HG03064 (cell line): ENCODE data around the gene HBM.
"Not testable (repeated sequence)": the region's sequence is repeated elsewhere in the genome, so short reads cannot be mapped to it uniquely, and the experiment has no call there.

Experiments
- ATAC-seq: cut with Tn5 transposase; IDR thresholded peaks from one replicate; pipeline ENCODE4 v1.9.1; 2021; ENCODE audit warnings: low read depth; ENCODE audit not compliant: unreplicated experiment

The HBM gene

DNA sequence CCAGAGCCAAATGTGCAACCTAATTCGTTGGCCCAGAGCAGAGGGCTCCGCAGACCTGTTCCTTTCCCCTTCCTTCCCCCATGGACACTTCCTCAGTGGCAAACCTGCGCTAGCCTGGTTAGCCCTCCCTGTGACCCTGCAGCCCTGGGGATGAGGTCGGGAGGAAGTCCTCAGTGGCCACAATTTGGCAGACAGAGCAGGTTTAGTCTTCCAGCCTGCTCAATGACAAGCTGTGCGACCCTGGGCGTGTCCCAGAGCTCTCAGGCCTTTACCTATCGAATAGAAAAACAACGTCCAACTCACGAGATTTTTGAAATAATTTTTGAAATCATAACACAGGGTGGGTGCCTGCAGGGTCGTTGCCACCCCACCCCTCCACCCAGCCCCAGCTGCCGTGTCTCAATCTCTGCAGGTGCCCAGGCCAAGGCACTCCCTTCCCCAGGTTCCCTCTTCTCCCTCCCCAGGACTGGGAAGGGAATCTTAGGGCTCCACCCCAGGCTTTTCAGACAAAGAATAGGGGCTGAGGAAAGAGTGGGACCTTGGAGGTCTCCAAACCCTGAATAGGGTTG, 1.4 kb downstream of the HBM start:
- no peak for ATAC-seq

- no peak for ATAC-seq
Observed at GRCh38 chr16:168424-168823, 2.6 kb downstream of the HBM start.

GRCh38 chr16:169014-169413, 3.2 kb downstream of the HBM start:
- no peak for ATAC-seq

DNA sequence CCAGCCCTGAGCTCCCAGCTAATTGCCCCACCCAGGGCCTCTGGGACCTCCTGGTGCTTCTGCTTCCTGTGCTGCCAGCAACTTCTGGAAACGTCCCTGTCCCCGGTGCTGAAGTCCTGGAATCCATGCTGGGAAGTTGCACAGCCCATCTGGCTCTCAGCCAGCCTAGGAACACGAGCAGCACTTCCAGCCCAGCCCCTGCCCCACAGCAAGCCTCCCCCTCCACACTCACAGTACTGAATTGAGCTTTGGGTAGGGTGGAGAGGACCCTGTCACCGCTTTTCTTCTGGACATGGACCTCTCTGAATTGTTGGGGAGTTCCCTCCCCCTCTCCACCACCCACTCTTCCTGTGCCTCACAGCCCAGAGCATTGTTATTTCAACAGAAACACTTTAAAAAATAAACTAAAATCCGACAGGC, 4.3 kb downstream of the HBM start:
- not testable (repeated sequence) for ATAC-seq

- no peak for ATAC-seq
Observed at GRCh38 chr16:170788-171187, 5.0 kb downstream of the HBM start.

DNA sequence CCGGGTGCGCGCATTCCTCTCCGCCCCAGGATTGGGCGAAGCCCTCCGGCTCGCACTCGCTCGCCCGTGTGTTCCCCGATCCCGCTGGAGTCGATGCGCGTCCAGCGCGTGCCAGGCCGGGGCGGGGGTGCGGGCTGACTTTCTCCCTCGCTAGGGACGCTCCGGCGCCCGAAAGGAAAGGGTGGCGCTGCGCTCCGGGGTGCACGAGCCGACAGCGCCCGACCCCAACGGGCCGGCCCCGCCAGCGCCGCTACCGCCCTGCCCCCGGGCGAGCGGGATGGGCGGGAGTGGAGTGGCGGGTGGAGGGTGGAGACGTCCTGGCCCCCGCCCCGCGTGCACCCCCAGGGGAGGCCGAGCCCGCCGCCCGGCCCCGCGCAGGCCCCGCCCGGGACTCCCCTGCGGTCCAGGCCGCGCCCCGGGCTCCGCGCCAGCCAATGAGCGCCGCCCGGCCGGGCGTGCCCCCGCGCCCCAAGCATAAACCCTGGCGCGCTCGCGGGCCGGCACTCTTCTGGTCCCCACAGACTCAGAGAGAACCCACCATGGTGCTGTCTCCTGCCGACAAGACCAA, 6.7 kb downstream of the HBM start, which contains the start of gene HBA2:
TSS of gene HBA2 (plus strand) at position 503 of the 568 bp plus-strand sequence. CDS start at position 540, 37 bp downstream.
- not testable (repeated sequence) for ATAC-seq

GRCh38 chr16:173211-173854, 7.6 kb downstream of the HBM start:
- ATAC-seq, result not testable (repeated sequence)

GRCh38 chr16:173928-174769, 8.4 kb downstream of the HBM start:
- ATAC-seq, result not testable (repeated sequence)

- ATAC-seq, result no peak
Observed at GRCh38 chr16:175011-175949, 9.5 kb downstream of the HBM start.

DNA sequence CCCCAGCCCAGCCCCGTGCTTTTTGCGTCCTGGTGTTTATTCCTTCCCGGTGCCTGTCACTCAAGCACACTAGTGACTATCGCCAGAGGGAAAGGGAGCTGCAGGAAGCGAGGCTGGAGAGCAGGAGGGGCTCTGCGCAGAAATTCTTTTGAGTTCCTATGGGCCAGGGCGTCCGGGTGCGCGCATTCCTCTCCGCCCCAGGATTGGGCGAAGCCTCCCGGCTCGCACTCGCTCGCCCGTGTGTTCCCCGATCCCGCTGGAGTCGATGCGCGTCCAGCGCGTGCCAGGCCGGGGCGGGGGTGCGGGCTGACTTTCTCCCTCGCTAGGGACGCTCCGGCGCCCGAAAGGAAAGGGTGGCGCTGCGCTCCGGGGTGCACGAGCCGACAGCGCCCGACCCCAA, 10.2 kb downstream of the HBM start:
- not testable (repeated sequence) for ATAC-seq

- ATAC-seq, result not testable (repeated sequence)
Observed at GRCh38 chr16:176477-177382, 11.0 kb downstream of the HBM start, which contains the start of gene HBA1. TSS of gene HBA1 (plus strand) at chr16:176680. CDS start at chr16:176717, 37 bp downstream.

GRCh38 chr16:177394-177822, 11.6 kb downstream of the HBM start:
- ATAC-seq, result no peak

DNA sequence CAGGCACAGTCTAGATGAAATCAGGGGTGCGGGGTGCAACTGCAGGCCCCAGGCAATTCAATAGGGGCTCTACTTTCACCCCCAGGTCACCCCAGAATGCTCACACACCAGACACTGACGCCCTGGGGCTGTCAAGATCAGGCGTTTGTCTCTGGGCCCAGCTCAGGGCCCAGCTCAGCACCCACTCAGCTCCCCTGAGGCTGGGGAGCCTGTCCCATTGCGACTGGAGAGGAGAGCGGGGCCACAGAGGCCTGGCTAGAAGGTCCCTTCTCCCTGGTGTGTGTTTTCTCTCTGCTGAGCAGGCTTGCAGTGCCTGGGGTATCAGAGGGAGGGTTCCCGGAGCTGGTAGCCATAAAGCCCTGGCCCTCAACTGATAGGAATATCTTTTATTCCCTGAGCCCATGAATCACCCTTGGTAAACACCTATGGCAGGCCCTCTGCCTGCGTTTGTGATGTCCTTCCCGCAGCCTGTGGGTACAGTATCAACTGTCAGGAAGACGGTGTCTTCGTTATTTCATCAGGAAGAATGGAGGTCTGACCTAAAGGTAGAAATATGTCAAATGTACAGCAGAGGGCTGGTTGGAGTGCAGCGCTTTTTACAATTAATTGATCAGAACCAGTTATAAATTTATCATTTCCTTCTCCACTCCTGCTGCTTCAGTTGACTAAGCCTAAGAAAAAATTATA, 12.3 kb downstream of the HBM start:
- no peak for ATAC-seq

- no peak for ATAC-seq
Observed at GRCh38 chr16:178668-179015, 12.9 kb downstream of the HBM start.

DNA sequence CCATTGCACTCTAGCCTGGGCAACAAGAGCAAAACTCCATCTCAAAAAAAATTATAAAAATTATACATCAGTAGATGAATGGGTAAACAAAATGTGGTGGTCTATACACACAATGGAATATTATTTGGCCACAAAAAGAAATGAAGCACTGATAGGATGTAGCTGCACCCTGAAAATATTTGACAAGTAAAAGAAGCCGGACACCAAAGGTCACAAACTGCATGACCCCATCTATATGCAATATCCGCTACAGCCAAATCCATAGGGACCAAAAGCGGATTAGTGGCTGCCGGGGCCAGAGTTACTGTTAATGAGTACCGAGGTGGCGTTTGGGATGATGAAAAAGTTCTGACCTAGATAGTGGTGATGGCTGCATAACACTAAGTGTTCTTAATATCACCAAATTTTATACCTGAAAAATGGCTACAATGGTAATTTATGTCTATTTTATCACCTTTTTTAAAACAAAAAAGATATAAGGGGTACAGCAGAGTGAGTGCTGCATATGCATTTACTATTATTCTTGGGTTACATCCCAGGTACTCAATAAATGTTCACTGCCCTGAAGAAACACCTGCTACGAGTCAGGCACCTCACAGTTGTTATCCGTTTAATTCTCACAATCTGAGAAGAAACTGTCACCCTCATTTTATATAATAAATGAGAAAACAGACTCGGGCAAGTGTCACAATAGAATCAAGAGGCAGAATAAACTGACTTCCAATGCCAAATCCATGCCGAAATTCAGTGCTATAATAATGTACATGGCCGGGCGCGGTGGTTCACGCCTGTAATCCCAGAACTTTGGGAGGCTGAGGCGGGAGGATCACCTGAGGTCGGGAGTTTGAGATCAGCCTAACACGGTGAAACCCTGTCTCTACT, 13.7 kb downstream of the HBM start:
- ATAC-seq, result no peak

GRCh38 chr16:180101-180675, 14.4 kb downstream of the HBM start, which contains the start of gene HBQ1:
TSS of gene HBQ1 (plus strand) at chr16:180459. CDS start at chr16:180487, 28 bp downstream.
- ATAC-seq, result no peak
